WTC11 (cell line): ENCODE data around the gene TRDMT1. TPM values are rescaled to one million over a fixed set of nuclear protein-coding genes. Genes with fewer than 3 reads are reported as not detected.

Experiments used
- ATAC-seq: fragments of 200-7000 bp; cut with Tn5 transposase; 2 replicates; pipeline ENCODE4 v1.10.0; 2021; ENCODE audit warnings: mild to moderate bottlenecking, moderate library complexity
- CTCF ChIA-PET: fragments of 300-600 bp; sonication (Branson Sonifier 250); formaldehyde crosslinking; loops from one replicate; lab custom pipeline; 2021; ENCODE audit warnings: antibody characterized with exemption; lab: Charles Lee
- POLR2A ChIA-PET: fragments of 350-600 bp; sonication (Branson Sonifier 250); formaldehyde crosslinking; loops from one replicate; lab custom pipeline; 2021; ENCODE audit warnings: antibody characterized with exemption; lab: Charles Lee
- DNase-seq: peaks from one replicate; pipeline ENCODE4 v3.0.0; 2021; ENCODE audit warnings: low spot score
- H3K27ac Mint-ChIP-seq: 2 replicates; pipeline ENCODE4 v1.8.0; 2021; ENCODE audit warnings: mixed read lengths
- H3K27me3 Mint-ChIP-seq: 2 replicates; pipeline ENCODE4 v1.8.0; 2021; ENCODE audit warnings: low read depth, mild to moderate bottlenecking, moderate library complexity, mixed read lengths
- H3K36me3 Mint-ChIP-seq: 2 replicates; pipeline ENCODE4 v1.8.0; 2021; ENCODE audit warnings: mixed read lengths
- H3K4me1 Mint-ChIP-seq: 2 replicates; pipeline ENCODE4 v1.8.0; 2022; ENCODE audit warnings: mixed read lengths
- H3K4me3 Mint-ChIP-seq: 2 replicates; pipeline ENCODE4 v1.8.0; 2021; ENCODE audit warnings: mild to moderate bottlenecking, moderate library complexity, mixed read lengths
- H3K9me3 Mint-ChIP-seq: 2 replicates; pipeline ENCODE4 v1.8.0; 2021; ENCODE audit warnings: mixed read lengths
- E2F1 ChIP-seq: sonication (generic); formaldehyde crosslinking; IDR thresholded peaks from 2 replicates; pipeline ENCODE4 v1.8.0; 2022; ENCODE audit warnings: mild to moderate bottlenecking, missing genetic modification reagents
- ETV6 ChIP-seq: sonication (generic); formaldehyde crosslinking; IDR thresholded peaks from 2 replicates; pipeline ENCODE4 v1.8.1; 2022; ENCODE audit warnings: mild to moderate bottlenecking, missing genetic modification reagents
- GABPB1 ChIP-seq: sonication (generic); formaldehyde crosslinking; IDR thresholded peaks from 2 replicates; pipeline ENCODE4 v1.8.1; 2023; ENCODE audit warnings: mild to moderate bottlenecking, missing genetic modification reagents
- NFE2L1 ChIP-seq: sonication (generic); formaldehyde crosslinking; IDR thresholded peaks from 2 replicates; pipeline ENCODE4 v1.8.1; 2023; ENCODE audit warnings: missing genetic modification reagents
- NR3C1 ChIP-seq: sonication (generic); formaldehyde crosslinking; conservative IDR thresholded peaks from 2 replicates; pipeline ENCODE4 v1.8.1; 2023; ENCODE audit warnings: low read depth, mild to moderate bottlenecking, missing genetic modification reagents
- TEAD4 ChIP-seq: sonication (generic); formaldehyde crosslinking; IDR thresholded peaks from 2 replicates; pipeline ENCODE4 v1.8.0; 2022; ENCODE audit warnings: mild to moderate bottlenecking, missing genetic modification reagents
- ZNF219 ChIP-seq: sonication (generic); formaldehyde crosslinking; IDR thresholded peaks from 2 replicates; pipeline ENCODE4 v1.8.0; 2023; ENCODE audit warnings: missing genetic modification reagents, mild to moderate bottlenecking, borderline replicate concordance
- ZNF425 ChIP-seq: fragments of 250-450 bp; sonication (Bioruptor Pico); conservative IDR thresholded peaks from 2 replicates; pipeline ENCODE4 v1.9.0; 2021; ENCODE audit warnings: mild to moderate bottlenecking
- total RNA-seq: library from RNA; stranded (reverse); gene quantifications from 3 replicates; pipeline ENCODE4 v1.2.3, GENCODE V29; 2021

TRDMT1 gene
- total RNA-seq, 1 experiment from 2014 or later: 11.7 TPM

GRCh38 chr10:17098012-17098411 lies 103.5 kb downstream of the TRDMT1 start:
- Mint-ChIP-seq H3K27me3 (no peaks in the 10 kb centered on the region), H3K4me3 (no peak overlapping the region), H3K27ac (no peak overlapping the region), H3K36me3 (no peaks in the 10 kb centered on the region), H3K4me1 (no peaks in the 10 kb centered on the region), H3K9me3 (peaks cover 16% of the 10 kb centered on the region)
- TF ChIP-seq TEAD4 (CRISPR knock-in tag) (no peak), GABPB1 (CRISPR knock-in tag) (no peak), NFE2L1 (CRISPR knock-in tag) (no peak), ZNF425 (no peak), ZNF219 (CRISPR knock-in tag) (no peak), ETV6 (CRISPR knock-in tag) (no peak), E2F1 (CRISPR knock-in tag) (no peak), NR3C1 (CRISPR knock-in tag) (no peak)
- POLR2A ChIA-PET: no interaction called here
- ATAC-seq (no peak), DNase-seq (no peak)
- CTCF ChIA-PET: no interaction called here

Other genes starting within 250 kb of the TRDMT1 start
- 0.18 to 0.46 TPM (median 0.27 TPM) in 3 replicates for gene CUBN, start 71.9 kb downstream of the TRDMT1 start, total RNA-seq
- 65.0 to 74.1 TPM (median 66.2 TPM) in 3 replicates for gene VIM, start 26.6 kb upstream of the TRDMT1 start, total RNA-seq